IMR-90 (cell line): Measurements from ENCODE around the gene CPNE6. TPM values are rescaled to one million over a fixed set of nuclear protein-coding genes. Genes with fewer than 3 reads are reported as not detected.

Experiments
- ATAC-seq: fragments of 200-7000 bp; cut with Tn5 transposase; 2 replicates; pipeline ENCODE4 v1.9.1; 2020; ENCODE audit warnings: low read depth, mild to moderate bottlenecking, moderate library complexity
- BruUV-seq: library from RNA; stranded (reverse); fragments of 400-500 nt; replicated peaks from 2 replicates; lab custom pipeline; 2021; lab: Mats Ljungman, UMichigan
- CTCF ChIA-PET: fragments of 300-600 bp; formaldehyde crosslinking; extraction: SDS; loops from one replicate; lab custom pipeline; 2021; ENCODE audit warnings: antibody characterized with exemption; lab: Yijun Ruan, JAX
- POLR2A ChIA-PET: fragments of 300-600 bp; sonication (Branson Sonifier 250); formaldehyde crosslinking; loops from one replicate; lab custom pipeline; 2022; ENCODE audit warnings: antibody characterized with exemption; ENCODE audit not compliant: unreplicated experiment; lab: Charles Lee
- DNase-seq: peaks from one replicate; pipeline ENCODE4 v3.0.0; 2013
- H2AFZ ChIP-seq: replicated peaks from 2 replicates; pipeline ENCODE3; 2013; ENCODE audit warnings: low read length, mild to moderate bottlenecking; ENCODE audit not compliant: poor library complexity
- H2AK5ac ChIP-seq: 2 replicates; pipeline ENCODE4 v1.6.1; 2013; ENCODE audit warnings: low read depth, low read length, inconsistent platforms
- H2AK9ac ChIP-seq: replicated peaks from 2 replicates; pipeline ENCODE3; 2013; ENCODE audit warnings: mild to moderate bottlenecking, low read depth, low read length, moderate library complexity; ENCODE audit not compliant: poor library complexity
- H2BK120ac ChIP-seq: 2 replicates; pipeline ENCODE4 v1.6.1; 2013; ENCODE audit warnings: low read depth, low read length, inconsistent platforms
- H2BK15ac ChIP-seq: 3 replicates; pipeline ENCODE4 v1.6.1; 2013; ENCODE audit warnings: low read depth, low read length, inconsistent platforms
- H2BK20ac ChIP-seq: 2 replicates; pipeline ENCODE4 v1.6.1; 2013; ENCODE audit warnings: low read depth, mild to moderate bottlenecking, inconsistent platforms, low read length, moderate library complexity
- H2BK5ac ChIP-seq: 2 replicates; pipeline ENCODE4 v1.6.1; 2013; ENCODE audit warnings: mild to moderate bottlenecking, low read depth, low read length, inconsistent platforms; ENCODE audit not compliant: poor library complexity, severe bottlenecking
- H3K14ac ChIP-seq: replicated peaks from 2 replicates; pipeline ENCODE4 v1.6.1; 2013; ENCODE audit warnings: low read depth, low read length, inconsistent platforms
- H3K18ac ChIP-seq: 2 replicates; pipeline ENCODE4 v1.6.1; 2013; ENCODE audit warnings: low read depth, low read length, control low read depth
- H3K23ac ChIP-seq: 2 replicates; pipeline ENCODE4 v1.6.1; 2013; ENCODE audit warnings: low read depth, low read length, inconsistent platforms
- H3K27ac ChIP-seq: 2 replicates; pipeline ENCODE4 v1.5.1; 2013; ENCODE audit warnings: mild to moderate bottlenecking, control low read depth, low read length; ENCODE audit not compliant: insufficient read depth
- H3K27me3 ChIP-seq: 2 replicates; pipeline ENCODE4 v1.6.1; 2013; ENCODE audit warnings: low read length; ENCODE audit not compliant: control insufficient read depth, insufficient read depth
- H3K36me3 ChIP-seq: 2 replicates; pipeline ENCODE4 v1.6.1; 2013; ENCODE audit warnings: low read length, mixed read lengths; ENCODE audit not compliant: control insufficient read depth, insufficient read depth
- H3K4ac ChIP-seq: 2 replicates; pipeline ENCODE4 v1.6.1; 2013; ENCODE audit warnings: low read depth, low read length, inconsistent platforms
- H3K4me1 ChIP-seq: 2 replicates; pipeline ENCODE4 v1.6.1; 2013; ENCODE audit warnings: low read length, mixed read lengths; ENCODE audit not compliant: control insufficient read depth, insufficient read depth
- H3K4me2 ChIP-seq: 2 replicates; pipeline ENCODE4 v1.6.1; 2013; ENCODE audit warnings: low read depth, mild to moderate bottlenecking, control low read depth, low read length, moderate library complexity
- H3K4me3 ChIP-seq: 2 replicates; pipeline ENCODE4 v1.5.1; 2013; ENCODE audit warnings: low read depth, mild to moderate bottlenecking, control low read depth, low read length, moderate library complexity; ENCODE audit not compliant: insufficient read depth
- H3K56ac ChIP-seq: 2 replicates; pipeline ENCODE4 v1.6.1; 2013; ENCODE audit warnings: low read length, inconsistent platforms; ENCODE audit not compliant: insufficient read depth; ENCODE audit errors: extremely low read depth
- H3K79me1 ChIP-seq, 2 experiments: 2 replicates each; pipeline ENCODE4 v1.6.1; 2013; ENCODE audit warnings: low read length in 2 of 2, inconsistent platforms in 1 of 2, low read depth in 1 of 2
- H3K9ac ChIP-seq: 2 replicates; pipeline ENCODE4 v1.6.1; 2013; ENCODE audit warnings: low read depth, low read length, control low read depth
- H3K9me1 ChIP-seq: 2 replicates; pipeline ENCODE4 v1.6.1; 2013; ENCODE audit warnings: low read length, inconsistent platforms; ENCODE audit not compliant: insufficient read depth
- H3K9me3 ChIP-seq: 2 replicates; pipeline ENCODE4 v1.6.1; 2013; ENCODE audit warnings: low read length; ENCODE audit not compliant: control insufficient read depth, insufficient read depth
- H4K20me1 ChIP-seq: 2 replicates; pipeline ENCODE4 v1.6.1; 2013; ENCODE audit warnings: low read length, inconsistent platforms; ENCODE audit not compliant: insufficient read depth
- H4K5ac ChIP-seq: 2 replicates; pipeline ENCODE4 v1.6.1; 2013; ENCODE audit warnings: mild to moderate bottlenecking, low read depth, low read length, control low read depth
- H4K8ac ChIP-seq, 2 experiments: 2 replicates each; pipeline ENCODE4 v1.6.1; 2013; ENCODE audit warnings: low read depth in 2 of 2, low read length in 2 of 2, control low read depth in 1 of 2, inconsistent platforms in 1 of 2
- H4K91ac ChIP-seq: 2 replicates; pipeline ENCODE4 v1.6.1; 2013; ENCODE audit warnings: low read depth, low read length, inconsistent platforms; ENCODE audit not compliant: insufficient read depth
- CEBPB ChIP-seq: IDR thresholded peaks from 2 replicates; pipeline ENCODE4 v1.6.1; 2012; ENCODE audit warnings: low read depth, low read length, improper control_type of control experiment
- ELK1 ChIP-seq: fragments of 150-350 bp; IDR thresholded peaks from 2 replicates; pipeline ENCODE4 v1.6.1; 2016; ENCODE audit warnings: low read depth, mild to moderate bottlenecking, low read length, moderate library complexity, borderline replicate concordance
- FOS ChIP-seq: fragments of 150-350 bp; IDR thresholded peaks from 2 replicates; pipeline ENCODE4 v1.6.1; 2016; ENCODE audit warnings: low read depth, low read length
- POLR2A ChIP-seq: IDR thresholded peaks from 2 replicates; pipeline ENCODE4 v1.6.1; 2012; ENCODE audit warnings: mild to moderate bottlenecking, low read depth, low read length
- RCOR1 ChIP-seq: IDR thresholded peaks from 2 replicates; pipeline ENCODE4 v1.6.1; 2012; ENCODE audit warnings: mild to moderate bottlenecking, low read length, improper control_type of control experiment; ENCODE audit not compliant: insufficient replicate concordance
- WGBS, 2 experiments: methylation state at CpG; one replicate each; pipeline versions ENCODE4 v1.1.5 to v1.1.7; 2013; ENCODE audit warnings: missing lambda C conversion rate in 2 of 2; ENCODE audit not compliant: insufficient read length in 1 of 2; ENCODE audit errors: extremely low coverage in 2 of 2; 5-methylcytosine and 5-hydroxymethylcytosine counted together
- dilution Hi-C: fragments of 300-500 bp; cut with HindIII; formaldehyde crosslinking; loops from one replicate; pipeline ENCODE4 v1.14.3; 2018; ENCODE audit warnings: low sequenced_read_pairs; ENCODE audit not compliant: unreplicated experiment
- in situ Hi-C: fragments of 300-500 bp; cut with MboI; formaldehyde crosslinking; loops from 3 replicates; pipeline ENCODE4 v1.14.3; 2019; ENCODE audit warnings: low sequenced_read_pairs, inconsistent platforms, mixed read lengths
- intact Hi-C: fragments of 100-400 bp; cut with micrococcal nuclease; formaldehyde crosslinking; loops from 2 replicates; pipeline ENCODE4 v1.10.0; 2022
- polyA plus RNA-seq, 3 experiments: library from polyadenylated mRNA; depleted of rRNA; stranded (reverse); fragments of >200 nt; gene quantifications; 2 replicates each; pipeline ENCODE4 v1.2.3, GENCODE V29; 2012; ENCODE audit warnings: low replicate concordance in 1 of 3
- total RNA-seq: library from RNA; depleted of rRNA; stranded (reverse); fragments of >200 nt; gene quantifications from 2 replicates; pipeline ENCODE4 v1.2.3, GENCODE V29; 2012

CPNE6 gene
- total and polyA plus RNA-seq, 2 of the 4 experiments (the other 2 are of a cell fraction): not detected

GRCh38 chr14:24052656-24053547, 18.5 kb upstream of the CPNE6 start (continued):
- TF ChIP-seq ELK1: no peak

- H3K9me1 ChIP-seq: 0 out of 2 replicates have a peak, but pooled peaks cover 3% of the 10 kb centered on the region
- H3K56ac ChIP-seq: no peak overlapping the region
- H3K9me3 ChIP-seq: no peaks in the 10 kb centered on the region
- no peak overlapping the region for H2AFZ ChIP-seq
- H4K5ac ChIP-seq: no peak overlapping the region
- no peak overlapping the region for H2AK9ac ChIP-seq
- ATAC-seq (no peak), DNase-seq (no peak)
- no peak overlapping the region for H3K4ac ChIP-seq
- no peak overlapping the region for H3K18ac ChIP-seq
- H3K36me3 ChIP-seq: no peaks in the 10 kb centered on the region
- no peak overlapping the region for H2BK120ac ChIP-seq
- ChIA-PET POLR2A (no interaction called here), CTCF (interaction anchor here (1.4 kb wide), 1 partner anchor 55 kb away, joined by 4 read pairs; no protein-coding TSS in a partner anchor)
- H4K8ac ChIP-seq: no peak overlapping the region
- TF ChIP-seq CEBPB: no peak
- no peak for TF ChIP-seq ELK1
- TF ChIP-seq POLR2A: no peak
- no peak for TF ChIP-seq FOS
- no peak for TF ChIP-seq RCOR1
- no peak overlapping the region for H2BK5ac ChIP-seq
- no peak overlapping the region for H3K14ac ChIP-seq
- intact Hi-C loops: no loop called here
- H2BK15ac ChIP-seq: no peak overlapping the region
- peaks cover 5% of the 10 kb centered on the region; the same call in 1 of the 2 replicates for H3K4me1 ChIP-seq
- no peak overlapping the region for H3K4me2 ChIP-seq
- WGBS, 2 experiments: 66% methylated on average over 4 of the region's 10 CpGs; no CpG with 5 or more reads in 1 of the 2 experiments
- no TSS peak for BruUV-seq
- in situ Hi-C loops: no loop called here
- peaks cover 3% of the 10 kb centered on the region; the same call in 1 of the 2 replicates for H4K20me1 ChIP-seq
- H3K27ac ChIP-seq: no peak overlapping the region
- H3K4me3 ChIP-seq: no peak overlapping the region
- no peak overlapping the region for H4K91ac ChIP-seq
- dilution Hi-C loops: no loop called here
- H3K9ac ChIP-seq: no peak overlapping the region
- H3K23ac ChIP-seq: no peak overlapping the region
- H3K27me3 ChIP-seq: peaks cover 34% of the 10 kb centered on the region; the same call in 1 of the 2 replicates
- no peaks in the 10 kb centered on the region for H3K79me1 ChIP-seq
- no peak overlapping the region for H2AK5ac ChIP-seq
- H2BK20ac ChIP-seq: no peak overlapping the region
These were observed 17.6 kb upstream of the CPNE6 start for GRCh38 chr14:24053548-24054323.
